ENCODE results near the gene SIGLEC5. TPM values are rescaled to one million over a fixed set of nuclear protein-coding genes. Genes with fewer than 3 reads are reported as not detected.

SIGLEC5 gene
- total RNA-seq, 1 experiment from 2014 or later = not detected

DNA sequence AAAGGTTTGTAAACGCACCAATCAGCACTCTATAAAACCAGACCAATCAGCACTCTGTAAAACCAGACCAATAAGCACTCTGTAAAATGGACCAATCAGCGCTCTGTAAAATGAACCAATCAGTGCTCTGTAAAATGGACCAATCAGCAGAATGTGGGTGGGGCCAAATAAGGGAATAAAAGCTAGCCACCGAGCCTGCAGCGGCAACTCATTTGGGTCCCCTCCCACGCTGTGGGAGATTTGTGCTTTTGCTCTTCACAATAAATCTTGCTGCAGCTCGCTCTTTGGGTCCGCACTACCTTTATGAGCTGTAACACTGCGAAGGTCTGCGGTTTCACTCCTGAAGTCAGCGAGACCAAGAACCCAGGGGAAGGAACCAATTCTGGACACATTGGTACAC is 31.1 kb downstream of the SIGLEC5 start:
- no peak overlapping the region for H3K4me3 ChIP-seq (ENCODE audit: low read depth, low read length, poor library complexity, severe bottlenecking)
- no peaks in the 10 kb centered on the region for H3K9me3 ChIP-seq (ENCODE audit: low read depth, low read length, poor library complexity, severe bottlenecking)
- no peaks in the 10 kb centered on the region for H3K4me1 ChIP-seq (ENCODE audit: insufficient read depth, low read length, poor library complexity, severe bottlenecking)
- POLR2A ChIA-PET (ENCODE audit: low non-redundant PET) = no interaction called here
- no peaks in the 10 kb centered on the region for H3K36me3 ChIP-seq (ENCODE audit: insufficient read depth, low read length, poor library complexity, severe bottlenecking)
- CTCF ChIA-PET = no interaction called here
- DNase-seq (ENCODE audit: low spot score) = no peak
- no peaks in the 10 kb centered on the region for H3K27me3 ChIP-seq (replicated peaks; ENCODE audit: insufficient read depth, low read depth, low read length, poor library complexity)
- TF ChIP-seq, protein P1, sequence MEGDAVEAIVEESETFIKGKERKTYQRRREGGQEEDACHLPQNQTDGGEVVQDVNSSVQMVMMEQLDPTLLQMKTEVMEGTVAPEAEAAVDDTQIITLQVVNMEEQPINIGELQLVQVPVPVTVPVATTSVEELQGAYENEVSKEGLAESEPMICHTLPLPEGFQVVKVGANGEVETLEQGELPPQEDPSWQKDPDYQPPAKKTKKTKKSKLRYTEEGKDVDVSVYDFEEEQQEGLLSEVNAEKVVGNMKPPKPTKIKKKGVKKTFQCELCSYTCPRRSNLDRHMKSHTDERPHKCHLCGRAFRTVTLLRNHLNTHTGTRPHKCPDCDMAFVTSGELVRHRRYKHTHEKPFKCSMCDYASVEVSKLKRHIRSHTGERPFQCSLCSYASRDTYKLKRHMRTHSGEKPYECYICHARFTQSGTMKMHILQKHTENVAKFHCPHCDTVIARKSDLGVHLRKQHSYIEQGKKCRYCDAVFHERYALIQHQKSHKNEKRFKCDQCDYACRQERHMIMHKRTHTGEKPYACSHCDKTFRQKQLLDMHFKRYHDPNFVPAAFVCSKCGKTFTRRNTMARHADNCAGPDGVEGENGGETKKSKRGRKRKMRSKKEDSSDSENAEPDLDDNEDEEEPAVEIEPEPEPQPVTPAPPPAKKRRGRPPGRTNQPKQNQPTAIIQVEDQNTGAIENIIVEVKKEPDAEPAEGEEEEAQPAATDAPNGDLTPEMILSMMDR (conservative IDR thresholded peaks at IDR 0.05; ENCODE audit: low read depth, low read length) = no peak
- no peak for TF ChIP-seq EZH2 (IDR thresholded peaks at IDR 0.05; ENCODE audit: borderline replicate concordance, low read depth, low read length, poor library complexity, severe bottlenecking)
- intact Hi-C loops (cut with micrococcal nuclease; ENCODE audit: unreplicated experiment) = no loop called here
- BruUV-seq (replicated peaks) = no TSS peak
- no peak overlapping the region for H3K27ac ChIP-seq (ENCODE audit: low read depth, low read length, poor library complexity, severe bottlenecking)

DNA sequence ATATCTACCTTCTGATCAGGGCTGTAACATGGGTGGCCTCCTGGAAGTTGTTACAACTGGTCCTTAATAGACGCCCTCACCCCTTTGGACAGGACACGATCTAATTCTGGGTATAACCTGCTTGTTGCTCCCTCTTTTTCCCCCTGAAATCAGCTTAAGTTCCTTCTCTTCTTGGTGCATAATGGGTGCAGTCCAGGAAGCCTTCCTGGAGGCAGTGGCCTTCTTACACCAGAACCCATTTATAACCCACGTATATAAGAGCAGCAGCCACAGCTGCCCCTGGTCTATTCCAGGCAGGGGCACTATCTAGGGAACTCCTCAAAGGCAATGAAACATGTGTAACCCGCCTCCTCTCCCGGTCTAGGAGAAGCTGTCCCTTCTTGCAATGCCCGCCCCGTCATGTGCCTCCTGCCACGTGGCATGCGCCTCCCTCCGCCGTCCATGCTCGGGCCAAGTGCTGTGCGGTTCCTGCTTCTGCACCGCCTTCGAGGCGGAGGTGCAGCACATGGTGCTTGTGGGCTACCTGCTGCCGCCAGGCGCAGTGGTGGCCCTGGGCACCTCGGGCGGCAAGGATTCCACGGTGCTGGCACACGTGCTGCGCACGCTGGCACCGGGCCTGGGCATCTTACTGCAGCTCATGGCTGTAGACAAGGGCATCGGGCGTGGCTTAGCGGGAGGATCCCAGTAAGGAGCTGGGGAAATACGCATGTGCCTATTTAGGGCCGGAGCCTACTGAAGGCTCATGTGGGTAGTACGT is 31.9 kb downstream of the SIGLEC5 start:
- BruUV-seq (replicated peaks) = no TSS peak
- no peak for DNase-seq (ENCODE audit: low spot score)
- intact Hi-C loops (cut with micrococcal nuclease; ENCODE audit: unreplicated experiment) = no loop called here
- TF ChIP-seq, protein P1 (conservative IDR thresholded peaks at IDR 0.05; ENCODE audit: low read depth, low read length) = no peak
- TF ChIP-seq EZH2 (IDR thresholded peaks at IDR 0.05; ENCODE audit: borderline replicate concordance, low read depth, low read length, poor library complexity, severe bottlenecking) = no peak
- Histone ChIP-seq H3K9me3 (ENCODE audit: low read depth, low read length, poor library complexity, severe bottlenecking) (no peaks in the 10 kb centered on the region), H3K27me3 (replicated peaks; ENCODE audit: insufficient read depth, low read depth, low read length, poor library complexity) (no peaks in the 10 kb centered on the region), H3K4me1 (ENCODE audit: insufficient read depth, low read length, poor library complexity, severe bottlenecking) (no peaks in the 10 kb centered on the region), H3K36me3 (ENCODE audit: insufficient read depth, low read length, poor library complexity, severe bottlenecking) (no peaks in the 10 kb centered on the region), H3K27ac (ENCODE audit: low read depth, low read length, poor library complexity, severe bottlenecking) (no peak overlapping the region), H3K4me3 (ENCODE audit: low read depth, low read length, poor library complexity, severe bottlenecking) (no peak overlapping the region)
- CTCF ChIA-PET = no interaction called here
- POLR2A ChIA-PET (ENCODE audit: low non-redundant PET) = no interaction called here

DNA sequence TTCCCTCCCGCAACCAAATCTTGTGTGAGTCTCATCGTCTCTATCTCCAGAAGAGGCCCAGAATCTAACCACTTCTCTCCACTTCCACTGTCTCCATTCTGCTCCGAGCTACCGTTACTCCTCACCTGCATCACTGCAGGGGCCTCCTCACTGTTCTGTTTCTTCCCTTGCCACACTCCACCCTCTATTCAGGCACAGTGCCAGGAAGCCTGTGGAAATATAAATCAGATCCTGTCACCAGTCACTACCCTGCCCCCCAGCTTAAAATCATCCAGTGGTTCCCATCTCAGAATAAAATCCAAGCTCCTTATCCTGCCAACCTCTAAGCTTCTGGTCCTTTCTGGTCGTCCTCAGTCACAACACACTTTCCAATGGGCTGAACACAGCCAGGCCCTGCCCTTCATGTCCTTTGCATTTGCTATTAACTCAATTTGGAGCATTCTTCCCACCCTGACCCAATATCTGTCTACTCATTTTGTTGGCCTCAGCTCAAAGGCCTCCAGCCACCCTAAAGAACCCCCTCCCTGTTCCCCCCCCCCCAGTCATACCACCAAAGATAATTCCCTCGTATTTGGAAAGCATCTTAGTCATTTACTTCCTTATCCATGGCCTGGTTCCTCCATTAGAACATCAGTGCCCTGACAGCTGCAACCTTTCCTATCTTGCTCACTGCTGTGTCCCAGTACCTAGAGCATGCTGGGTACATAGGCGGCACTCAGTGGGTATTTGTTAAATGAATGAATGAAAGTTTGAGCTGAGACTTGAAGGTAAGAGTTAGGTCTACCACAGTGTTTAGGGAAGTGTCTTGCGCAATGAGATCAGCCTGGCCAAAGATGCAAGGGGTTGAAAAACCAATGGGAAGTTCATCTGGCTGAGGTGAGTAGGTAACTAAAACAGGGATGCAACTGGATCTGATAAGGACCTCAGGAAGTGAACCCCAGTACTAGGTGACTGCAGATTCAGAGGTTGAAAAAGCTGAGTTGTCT is 34.7 kb downstream of the SIGLEC5 start:
- Histone ChIP-seq H3K9me3 (ENCODE audit: low read depth, low read length, poor library complexity, severe bottlenecking) (no peaks in the 10 kb centered on the region), H3K36me3 (ENCODE audit: insufficient read depth, low read length, poor library complexity, severe bottlenecking) (no peaks in the 10 kb centered on the region), H3K4me3 (ENCODE audit: low read depth, low read length, poor library complexity, severe bottlenecking) (no peak overlapping the region), H3K4me1 (ENCODE audit: insufficient read depth, low read length, poor library complexity, severe bottlenecking) (no peaks in the 10 kb centered on the region), H3K27ac (ENCODE audit: low read depth, low read length, poor library complexity, severe bottlenecking) (no peak overlapping the region), H3K27me3 (replicated peaks; ENCODE audit: insufficient read depth, low read depth, low read length, poor library complexity) (no peaks in the 10 kb centered on the region)
- TF ChIP-seq, protein P1 (conservative IDR thresholded peaks at IDR 0.05; ENCODE audit: low read depth, low read length) = no peak
- TF ChIP-seq EZH2 (IDR thresholded peaks at IDR 0.05; ENCODE audit: borderline replicate concordance, low read depth, low read length, poor library complexity, severe bottlenecking) = no peak
- POLR2A ChIA-PET (ENCODE audit: low non-redundant PET) = no interaction called here
- DNase-seq (ENCODE audit: low spot score) = no peak
- CTCF ChIA-PET = no interaction called here
- intact Hi-C loops (cut with micrococcal nuclease; ENCODE audit: unreplicated experiment) = loop anchor here (2.0 kb wide), 1 partner anchor 25 kb away; the partner anchor contains the start of gene ZNF175
- no TSS peak for BruUV-seq (replicated peaks)

Data from A673 (cell line).